Astrocyte of the cerebellum (primary cell): ENCODE data around the gene ACSF3.

Experiments
- DNase-seq: peaks from one replicate; pipeline ENCODE4 v3.0.0-alpha.2; 2011; ENCODE audit warnings: low read depth
- H3K4me3 ChIP-seq: 2 replicates; pipeline ENCODE4 v1.5.1; 2011; ENCODE audit warnings: mild to moderate bottlenecking, low read depth, low read length, moderate library complexity
- in situ Hi-C: cut with HindIII; loops from 2 replicates; pipeline ENCODE4 v1.10.0; 2017; ENCODE audit warnings: low sequenced_read_pairs
- TF ChIP-seq, protein P1 (sequence below): IDR thresholded peaks from 2 replicates; pipeline ENCODE4 v1.5.1; 2012; ENCODE audit warnings: low read length, low read depth, moderate library complexity, mild to moderate bottlenecking; ENCODE audit errors: missing control alignments

ACSF3 gene

DNA sequence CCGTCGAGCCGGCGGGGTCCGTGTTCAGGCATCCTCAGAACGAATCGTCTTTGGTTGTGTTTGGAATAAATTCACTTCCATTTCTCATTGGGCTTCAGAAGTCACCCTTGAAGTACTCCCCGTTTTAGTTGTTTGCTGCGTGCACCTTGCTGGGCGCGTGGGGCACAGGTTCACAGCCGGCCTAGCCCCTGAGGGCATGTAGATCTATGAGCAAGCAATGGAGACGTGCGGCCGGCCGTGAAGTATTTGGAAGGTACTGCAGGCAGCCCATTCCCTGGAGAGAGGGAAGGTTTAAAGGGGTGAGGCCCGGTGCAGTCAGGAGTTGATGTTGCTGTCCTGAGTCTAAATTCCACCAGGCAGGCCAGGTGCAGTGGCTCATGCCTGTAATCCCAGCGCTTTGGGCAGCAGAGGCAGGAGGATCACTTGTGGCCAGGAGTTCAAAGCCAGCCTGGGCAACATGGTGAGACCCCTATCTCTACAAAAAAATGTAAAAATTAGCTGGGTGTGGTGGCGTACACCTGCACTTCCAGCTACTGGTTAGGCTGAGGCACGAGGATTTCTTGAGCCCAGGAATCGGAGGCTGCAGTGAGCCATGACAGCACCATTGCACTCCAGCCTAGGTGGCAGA, 714 bp downstream of the ACSF3 start:
- TF ChIP-seq, protein P1, sequence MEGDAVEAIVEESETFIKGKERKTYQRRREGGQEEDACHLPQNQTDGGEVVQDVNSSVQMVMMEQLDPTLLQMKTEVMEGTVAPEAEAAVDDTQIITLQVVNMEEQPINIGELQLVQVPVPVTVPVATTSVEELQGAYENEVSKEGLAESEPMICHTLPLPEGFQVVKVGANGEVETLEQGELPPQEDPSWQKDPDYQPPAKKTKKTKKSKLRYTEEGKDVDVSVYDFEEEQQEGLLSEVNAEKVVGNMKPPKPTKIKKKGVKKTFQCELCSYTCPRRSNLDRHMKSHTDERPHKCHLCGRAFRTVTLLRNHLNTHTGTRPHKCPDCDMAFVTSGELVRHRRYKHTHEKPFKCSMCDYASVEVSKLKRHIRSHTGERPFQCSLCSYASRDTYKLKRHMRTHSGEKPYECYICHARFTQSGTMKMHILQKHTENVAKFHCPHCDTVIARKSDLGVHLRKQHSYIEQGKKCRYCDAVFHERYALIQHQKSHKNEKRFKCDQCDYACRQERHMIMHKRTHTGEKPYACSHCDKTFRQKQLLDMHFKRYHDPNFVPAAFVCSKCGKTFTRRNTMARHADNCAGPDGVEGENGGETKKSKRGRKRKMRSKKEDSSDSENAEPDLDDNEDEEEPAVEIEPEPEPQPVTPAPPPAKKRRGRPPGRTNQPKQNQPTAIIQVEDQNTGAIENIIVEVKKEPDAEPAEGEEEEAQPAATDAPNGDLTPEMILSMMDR = no peak
- in situ Hi-C loops = no loop called here
- H3K4me3 ChIP-seq = peak overlapping the region; percentile 74
- no peak for DNase-seq

DNA sequence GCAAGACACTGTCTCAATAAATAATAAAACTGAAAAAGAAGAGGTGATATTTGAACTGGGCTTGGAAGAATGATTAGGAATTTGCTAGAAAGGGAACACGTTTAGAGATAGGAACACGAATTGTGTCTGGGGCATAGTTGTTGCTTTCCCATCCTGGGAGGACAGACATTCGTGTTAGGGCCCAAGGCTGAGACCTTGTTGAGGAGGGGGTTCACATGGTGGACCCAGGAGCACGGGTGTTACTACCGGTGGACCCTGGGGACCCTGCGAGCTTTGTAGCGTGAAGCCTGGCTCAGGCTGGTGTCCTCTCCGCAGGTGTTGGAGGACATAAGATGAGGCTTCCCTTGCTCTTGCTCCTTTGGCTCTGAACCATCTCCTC, 1.2 kb downstream of the ACSF3 start:
- TF ChIP-seq, protein P1 = no peak
- peak overlapping the region; percentile 74 for H3K4me3 ChIP-seq
- in situ Hi-C loops = no loop called here

DNA sequence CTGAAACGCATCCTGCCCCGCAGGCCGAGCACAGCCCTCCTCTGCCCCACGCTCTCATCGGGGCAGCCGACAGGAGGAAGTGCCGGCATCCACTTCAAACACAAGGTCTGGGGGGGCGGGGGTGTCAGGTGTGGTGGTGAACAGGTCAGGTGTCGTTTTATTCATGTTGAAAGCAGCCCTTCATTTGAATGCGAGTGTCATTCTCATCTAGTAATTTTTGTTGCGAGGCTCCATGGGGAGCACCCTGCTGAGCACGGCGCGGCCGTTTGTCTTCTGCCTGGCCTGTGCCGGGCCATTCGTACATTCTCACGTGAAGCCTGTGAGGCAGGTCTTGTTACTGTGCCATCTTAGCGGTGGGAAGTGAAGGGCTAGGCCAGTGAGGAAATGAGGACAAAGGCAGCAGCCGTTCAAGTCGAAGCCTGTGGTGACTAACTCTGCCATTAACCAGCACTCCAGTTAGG, 1.9 kb downstream of the ACSF3 start:
- DNase-seq = no peak
- no peak overlapping the region for H3K4me3 ChIP-seq
- in situ Hi-C loops = no loop called here
- TF ChIP-seq, protein P1 = no peak

More for the DNA sequence above, 1.2 kb downstream of the ACSF3 start:
- no peak for DNase-seq

DNA sequence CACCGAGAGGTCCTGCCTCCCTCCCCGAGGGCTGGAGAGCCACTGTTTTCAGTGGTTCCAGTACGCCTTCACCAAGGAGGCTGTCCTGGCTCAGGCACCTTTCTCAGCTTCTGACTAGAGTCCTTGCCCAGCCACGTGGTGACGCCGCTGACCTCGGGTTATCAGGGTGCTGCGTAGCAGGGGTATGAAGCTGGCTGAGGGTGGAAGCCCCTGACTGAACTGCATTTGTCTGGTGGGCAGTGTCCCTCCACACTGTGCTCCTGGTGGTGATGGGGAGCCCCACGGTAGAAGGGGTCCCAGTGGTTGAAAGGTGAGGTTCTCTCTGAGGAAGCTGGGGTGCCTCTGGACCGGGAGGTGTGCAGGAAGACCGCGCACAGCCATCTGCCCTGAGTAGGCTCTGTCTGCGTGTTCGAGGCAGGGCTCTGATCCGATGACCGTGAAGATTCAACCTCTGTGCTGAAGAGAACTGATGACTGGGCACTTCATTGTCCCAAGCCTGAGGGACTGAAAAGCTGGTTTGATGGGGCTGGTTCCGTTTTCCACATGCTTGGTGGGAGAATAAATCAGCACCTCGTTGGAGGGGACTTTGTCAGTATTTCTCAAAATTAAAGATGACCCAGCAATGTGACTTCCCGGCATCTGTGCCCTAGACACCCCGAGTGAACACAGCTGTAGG, 2.5 kb downstream of the ACSF3 start:
- TF ChIP-seq, protein P1 = no peak
- DNase-seq = no peak

DNA sequence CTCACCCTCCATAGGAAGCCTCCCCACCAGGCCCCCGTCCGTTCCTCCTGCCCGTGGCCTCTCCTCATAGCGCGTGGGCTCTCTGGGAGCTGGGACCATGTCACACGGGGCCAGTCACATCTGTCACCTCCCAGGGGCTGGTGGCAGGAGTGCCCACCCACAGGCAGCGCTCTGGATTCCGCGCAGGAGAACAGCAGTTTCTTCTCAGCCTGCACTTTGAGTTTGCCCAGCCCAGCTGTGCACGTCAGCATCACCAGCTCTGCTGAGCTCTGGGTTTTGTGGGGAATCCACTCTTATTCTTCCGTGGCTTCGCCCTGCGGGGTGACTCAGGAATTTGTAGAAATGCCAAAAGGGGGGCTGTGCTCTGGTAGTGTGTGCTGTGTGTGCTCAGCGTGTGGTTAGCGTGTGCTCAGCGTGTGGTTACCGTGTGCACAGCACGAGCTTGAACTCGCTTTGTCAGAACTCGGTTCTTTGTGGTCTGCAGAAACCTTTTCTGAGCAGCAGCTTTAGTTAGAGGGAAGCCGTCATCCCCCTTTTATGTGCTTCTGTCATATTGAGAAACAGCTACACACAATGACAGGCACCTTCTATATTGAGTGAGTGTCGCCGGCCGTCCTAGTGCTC, 3.2 kb downstream of the ACSF3 start:
- in situ Hi-C loops = no loop called here
- no peak for DNase-seq
- TF ChIP-seq, protein P1 = no peak
- H3K4me3 ChIP-seq = no peak overlapping the region

More for the DNA sequence above, 2.5 kb downstream of the ACSF3 start:
- in situ Hi-C loops = no loop called here
- no peak overlapping the region for H3K4me3 ChIP-seq

DNA sequence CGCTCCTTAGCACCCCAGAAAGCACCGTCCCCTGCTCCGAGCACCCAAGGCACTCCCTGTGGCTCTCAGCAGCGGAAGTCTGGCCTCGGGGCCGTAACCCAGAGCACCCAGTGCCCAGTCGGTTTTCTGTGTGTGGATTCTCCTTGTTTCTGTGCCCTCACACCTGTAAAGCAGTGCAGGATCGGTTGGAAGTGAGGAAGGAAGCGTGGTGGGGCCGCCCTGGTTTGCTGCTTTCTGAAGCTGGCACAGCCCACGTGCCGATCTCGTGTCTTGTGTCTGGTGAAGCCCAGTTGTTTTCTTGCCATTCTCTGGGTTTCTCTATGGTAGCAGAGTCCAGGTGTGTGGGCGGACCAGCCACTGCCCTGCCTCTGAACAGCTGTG, 3.7 kb downstream of the ACSF3 start:
- DNase-seq = no peak
- H3K4me3 ChIP-seq = no peak overlapping the region
- TF ChIP-seq, protein P1 = no peak
- in situ Hi-C loops = no loop called here
